Brain microvascular endothelial cell (primary cell): ENCODE measurements around the gene ST3GAL3.

Experiments used
- DNase-seq: peaks from one replicate; pipeline ENCODE4 v3.0.0-alpha.2; 2020
- H3K27ac ChIP-seq: fragments of 250-450 bp; sonication (Bioruptor Pico); 2 replicates; pipeline ENCODE4 v1.5.1; 2020; ENCODE audit warnings: mild to moderate bottlenecking, moderate library complexity
- H3K27me3 ChIP-seq: fragments of 250-450 bp; sonication (Bioruptor Pico); replicated peaks from 2 replicates; pipeline ENCODE4 v1.5.1; 2020; ENCODE audit warnings: mild to moderate bottlenecking
- H3K36me3 ChIP-seq: fragments of 250-450 bp; sonication (Bioruptor Pico); replicated peaks from 2 replicates; pipeline ENCODE4 v1.5.1; 2020; ENCODE audit warnings: mild to moderate bottlenecking
- H3K4me3 ChIP-seq: 2 replicates; pipeline ENCODE4 v1.5.1; 2011; ENCODE audit warnings: low read depth, mild to moderate bottlenecking, control low read depth, low read length, moderate library complexity
- CTCF ChIP-seq: IDR thresholded peaks from 2 replicates; pipeline ENCODE4 v1.5.1; 2011; ENCODE audit warnings: low read depth, mild to moderate bottlenecking, moderate library complexity, low read length, control low read depth, inconsistent platforms; ENCODE audit errors: missing control alignments
- in situ Hi-C: cut with HindIII; loops from 2 replicates; pipeline ENCODE4 v1.10.0; 2017; ENCODE audit warnings: low sequenced_read_pairs, low pct_ligation_motif_present

Gene ST3GAL3

DNA sequence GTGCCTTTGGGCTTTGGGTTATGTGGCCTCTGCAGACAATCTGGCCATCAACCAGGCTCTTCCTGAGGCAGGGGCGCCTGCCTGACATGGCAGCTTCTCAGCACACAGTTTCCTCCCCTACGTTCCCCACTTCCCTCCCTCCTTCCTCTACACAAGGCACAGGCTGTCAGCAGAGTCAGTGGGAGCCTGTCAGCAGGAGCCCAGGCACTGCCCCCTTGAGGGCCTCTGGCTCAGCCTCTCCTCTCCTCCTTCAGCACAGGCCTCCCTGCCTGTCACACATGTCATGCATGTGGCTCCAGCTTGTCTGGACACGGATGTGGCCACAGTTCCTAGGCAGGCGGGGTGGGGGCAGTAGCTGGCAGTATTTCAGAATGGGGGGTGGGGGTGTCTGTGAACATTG, 174.1 kb downstream of the ST3GAL3 start:
- H3K36me3 ChIP-seq, result no peaks in the 10 kb centered on the region
- H3K4me3 ChIP-seq, result no peak overlapping the region
- no peak for DNase-seq
- in situ Hi-C loops, result no loop called here
- H3K27me3 ChIP-seq, result no peaks in the 10 kb centered on the region
- TF ChIP-seq CTCF, result peak; percentile 29
- no peak overlapping the region for H3K27ac ChIP-seq

GRCh38 chr1:43882763-43883162, 175.4 kb downstream of the ST3GAL3 start:
- no peak for TF ChIP-seq CTCF
- Histone ChIP-seq H3K36me3 (no peaks in the 10 kb centered on the region), H3K4me3 (no peak overlapping the region), H3K27me3 (no peaks in the 10 kb centered on the region), H3K27ac (no peak overlapping the region)
- in situ Hi-C loops, result no loop called here
- DNase-seq, result no peak

- in situ Hi-C loops, result no loop called here
Measured at GRCh38 chr1:43883321-43883720, 176.0 kb downstream of the ST3GAL3 start.

DNA sequence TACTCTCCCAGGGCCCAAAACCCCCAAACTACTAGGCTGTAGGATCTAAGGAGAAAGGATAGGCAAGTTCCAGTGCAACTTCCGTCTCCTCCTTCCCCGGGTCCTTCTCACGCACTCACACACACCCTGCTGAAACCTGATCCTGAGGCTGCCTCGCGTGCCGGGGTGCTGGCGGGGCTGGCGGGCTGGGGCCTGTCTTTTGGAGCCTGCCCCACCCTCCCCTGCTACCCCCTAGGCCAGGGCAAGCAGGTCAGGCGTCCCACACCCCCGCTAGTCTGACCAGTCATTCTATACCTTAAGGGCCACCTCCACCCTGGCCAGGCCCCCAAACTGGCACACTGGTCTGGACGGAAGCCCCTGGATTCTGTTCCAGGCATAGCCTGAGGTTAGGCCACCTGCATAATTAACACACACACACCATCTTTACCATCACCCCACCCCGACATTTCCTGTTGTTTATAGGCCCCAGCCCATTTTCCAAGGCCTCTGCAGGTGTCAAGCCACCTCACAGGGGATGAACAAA, 178.0 kb downstream of the ST3GAL3 start:
- no peak for TF ChIP-seq CTCF
- Histone ChIP-seq H3K36me3 (no peaks in the 10 kb centered on the region), H3K4me3 (no peak overlapping the region), H3K27me3 (no peaks in the 10 kb centered on the region), H3K27ac (no peak overlapping the region)
- DNase-seq, result no peak
- in situ Hi-C loops, result no loop called here

More at GRCh38 chr1:43883321-43883720, 176.0 kb downstream of the ST3GAL3 start:
- no peaks in the 10 kb centered on the region for H3K27me3 ChIP-seq
- H3K36me3 ChIP-seq, result no peaks in the 10 kb centered on the region
- no peak for TF ChIP-seq CTCF
- H3K27ac ChIP-seq, result no peak overlapping the region
- no peak overlapping the region for H3K4me3 ChIP-seq
- no peak for DNase-seq

DNA sequence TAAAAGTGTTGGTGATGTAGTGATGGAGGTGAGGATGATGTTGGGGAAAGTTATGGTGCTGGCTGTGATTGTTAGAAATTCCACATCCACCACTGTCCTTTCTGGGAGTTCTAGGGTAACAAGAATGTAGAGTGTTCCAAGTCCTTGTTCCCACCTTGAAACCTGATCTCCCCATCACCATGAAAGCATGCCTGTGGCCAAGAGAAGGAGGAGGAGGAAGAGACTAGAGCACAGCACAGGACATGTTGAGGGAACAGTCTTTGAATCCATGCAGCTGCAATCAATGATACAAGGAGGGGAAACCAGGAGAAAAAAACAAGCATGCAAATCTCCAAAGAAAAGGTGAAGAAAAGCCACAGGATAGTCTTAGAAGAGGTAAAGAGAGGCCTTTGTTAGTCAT, 180.4 kb downstream of the ST3GAL3 start:
- Histone ChIP-seq H3K27me3 (no peaks in the 10 kb centered on the region), H3K36me3 (no peaks in the 10 kb centered on the region), H3K4me3 (no peak overlapping the region), H3K27ac (no peak overlapping the region)
- no peak for DNase-seq
- no peak for TF ChIP-seq CTCF
- in situ Hi-C loops, result no loop called here

GRCh38 chr1:43890815-43891214, 183.5 kb downstream of the ST3GAL3 start:
- no peak overlapping the region for H3K27ac ChIP-seq
- peak; percentile 6 for DNase-seq
- in situ Hi-C loops, result no loop called here
- H3K36me3 ChIP-seq, result peaks cover 5% of the 10 kb centered on the region
- H3K4me3 ChIP-seq, result no peak overlapping the region
- no peak for TF ChIP-seq CTCF
- H3K27me3 ChIP-seq, result no peaks in the 10 kb centered on the region
